ENCODE results near the gene CDYL. TPM values are rescaled to one million over a fixed set of nuclear protein-coding genes. Genes with fewer than 3 reads are reported as not detected.

CDYL gene
- polyA plus RNA-seq, 3 donors, result 2.9 to 21.2 (median 4.2) TPM

GRCh38 chr6:4812068-4812467 lies 35.9 kb downstream of the CDYL start:
- H3K4me1 ChIP-seq (ENCODE audit: control insufficient read depth in 1 of 2, insufficient read depth in 2 of 2, low read length in 2 of 2), result peaks cover 13 to 17% of the 10 kb centered on the region in 2 donors
- H3K27me3 ChIP-seq (ENCODE audit: control insufficient read depth in 2 of 2, insufficient read depth in 2 of 2, low read length in 2 of 2), result no peaks in the 10 kb centered on the region
- peak overlapping the region in 1 of 2 donors; percentile 18 for H3K4me3 Mint-ChIP-seq
- peaks cover 5 to 9% of the 10 kb centered on the region in 2 donors for H3K36me3 Mint-ChIP-seq
- H3K9me3 ChIP-seq (replicated peaks in 1 of 2; ENCODE audit: control insufficient read depth in 1 of 2, insufficient read depth in 1 of 2, low read length in 2 of 2), result no peaks in the 10 kb centered on the region
- peaks cover 41% of the 10 kb centered on the region for H3K4me1 Mint-ChIP-seq
- peak; percentile 39 to 42 (median 40) for DNase-seq
- intact Hi-C loops (cut with micrococcal nuclease), result no loop called here
- peaks cover 96% of the 10 kb centered on the region for H3K79me2 ChIP-seq (ENCODE audit: insufficient read depth, low read length)
- peak overlapping the region in 3 of 7 donors; percentile 8 to 72 (median 44) for H3K27ac Mint-ChIP-seq
- H3K27me3 Mint-ChIP-seq (ENCODE audit: low read depth in 3 of 3), result no peaks in the 10 kb centered on the region
- H3K9me3 Mint-ChIP-seq, result peaks cover 0 to 11% (median 4%) of the 10 kb centered on the region in 7 donors
- H3K4me2 ChIP-seq (replicated peaks; ENCODE audit: extremely low read depth, low read length, poor library complexity, severe bottlenecking), result peak overlapping the region; percentile 35
- H3K9ac ChIP-seq (ENCODE audit: insufficient read depth, low read length, poor library complexity, severe bottlenecking), result no peak overlapping the region
- H3K36me3 ChIP-seq (replicated peaks in 1 of 2; ENCODE audit: control insufficient read depth in 1 of 2, insufficient read depth in 2 of 2, low read length in 2 of 2), result no peaks in the 10 kb centered on the region
- peaks cover 96% of the 10 kb centered on the region for H4K20me1 ChIP-seq (ENCODE audit: insufficient read depth, low read length)
- no peak for TF ChIP-seq CTCF (IDR thresholded peaks at IDR 0.05)
- no peak overlapping the region for H3K4me3 ChIP-seq (replicated peaks in 1 of 3; ENCODE audit: low read depth in 2 of 3, low read length in 3 of 3)
- H2AFZ ChIP-seq (ENCODE audit: insufficient read depth, low read depth, low read length, poor library complexity, severe bottlenecking), result no peak overlapping the region
- no CpG with 5 or more reads among the region's 4 CpGs for WGBS (ENCODE audit: insufficient coverage)
- H3K27ac ChIP-seq (ENCODE audit: low read depth in 1 of 2, low read length in 2 of 2), result peak overlapping the region in 1 of 2 donors; percentile 8

- peaks cover 96% of the 10 kb centered on the region for H4K20me1 ChIP-seq (ENCODE audit: insufficient read depth, low read length)
- no peaks in the 10 kb centered on the region for H3K9me3 ChIP-seq (replicated peaks in 1 of 2; ENCODE audit: control insufficient read depth in 1 of 2, insufficient read depth in 1 of 2, low read length in 2 of 2)
- H3K4me1 ChIP-seq (ENCODE audit: control insufficient read depth in 1 of 2, insufficient read depth in 2 of 2, low read length in 2 of 2), result peaks cover 13 to 17% of the 10 kb centered on the region in 2 donors
- no peaks in the 10 kb centered on the region for H3K36me3 ChIP-seq (replicated peaks in 1 of 2; ENCODE audit: control insufficient read depth in 1 of 2, insufficient read depth in 2 of 2, low read length in 2 of 2)
- H3K79me2 ChIP-seq (ENCODE audit: insufficient read depth, low read length), result peaks cover 96% of the 10 kb centered on the region
- 100% methylated on average over 2 of the region's 8 CpGs for WGBS (ENCODE audit: insufficient coverage)
- peaks cover 4 to 6% of the 10 kb centered on the region in 2 donors for H3K36me3 Mint-ChIP-seq
- H3K9ac ChIP-seq (ENCODE audit: insufficient read depth, low read length, poor library complexity, severe bottlenecking), result no peak overlapping the region
- H3K27ac Mint-ChIP-seq, result peak overlapping the region in 1 of 7 donors; percentile 25
- no peak for DNase-seq
- no peak overlapping the region for H3K4me3 Mint-ChIP-seq
- intact Hi-C loops (cut with micrococcal nuclease), result no loop called here
- no peak overlapping the region for H3K27ac ChIP-seq (ENCODE audit: low read depth in 1 of 2, low read length in 2 of 2)
- no peak overlapping the region for H3K4me2 ChIP-seq (replicated peaks; ENCODE audit: extremely low read depth, low read length, poor library complexity, severe bottlenecking)
- H3K9me3 Mint-ChIP-seq, result peaks cover 0 to 11% (median 2%) of the 10 kb centered on the region in 7 donors
- no peaks in the 10 kb centered on the region for H3K27me3 ChIP-seq (ENCODE audit: control insufficient read depth in 2 of 2, insufficient read depth in 2 of 2, low read length in 2 of 2)
- no peak overlapping the region for H2AFZ ChIP-seq (ENCODE audit: insufficient read depth, low read depth, low read length, poor library complexity, severe bottlenecking)
- no peaks in the 10 kb centered on the region for H3K27me3 Mint-ChIP-seq (ENCODE audit: low read depth in 3 of 3)
- no peak overlapping the region for H3K4me3 ChIP-seq (replicated peaks in 1 of 3; ENCODE audit: low read depth in 2 of 3, low read length in 3 of 3)
- H3K4me1 Mint-ChIP-seq, result peaks cover 41% of the 10 kb centered on the region
- TF ChIP-seq CTCF (IDR thresholded peaks at IDR 0.05), result no peak
Measured at GRCh38 chr6:4813055-4813454, 36.9 kb downstream of the CDYL start.
